ENCODE measurements around the gene NRP1.

DNA sequence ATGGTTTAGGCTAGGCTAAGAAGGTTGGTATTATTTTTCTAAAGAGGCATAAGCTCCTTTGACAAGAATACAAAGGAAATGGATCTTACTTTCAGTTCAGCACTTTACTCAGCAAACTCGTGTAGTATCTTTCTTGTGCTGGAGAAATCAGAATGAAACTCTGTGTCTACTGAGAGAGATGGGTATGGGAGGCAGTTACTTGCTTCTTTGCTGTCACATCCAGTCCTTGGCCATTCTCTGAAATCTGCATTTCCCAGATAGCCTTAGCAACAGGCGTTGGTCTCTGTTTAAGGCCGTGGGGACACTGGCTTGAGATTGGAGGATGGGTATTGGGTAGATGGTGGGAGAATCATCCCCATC is 180.5 kb downstream of the NRP1 start:
- TF ChIP-seq CTCF (conservative IDR thresholded peaks at IDR 0.05; ENCODE audit: low read depth, low read length) (no peak), EZH2phosphoT487 (IDR thresholded peaks at IDR 0.05; ENCODE audit: borderline replicate concordance, low read length) (no peak), EZH2 (IDR thresholded peaks at IDR 0.05; ENCODE audit: low read length, unreplicated experiment) (no peak)

Data from PC-3 (cell line).